GM10248 (cell line): ENCODE measurements around the gene AKAP13.

Experiments used
- CTCF ChIA-PET: fragments of 300-600 bp; sonication (Branson Sonifier 250); formaldehyde crosslinking; extraction: SDS; loops from one replicate; lab custom pipeline; 2021; ENCODE audit warnings: antibody characterized with exemption; lab: Yijun Ruan, JAX
- POLR2A ChIA-PET: fragments of 350-650 bp; sonication (Branson Sonifier 250); formaldehyde crosslinking; extraction: SDS; loops from one replicate; lab custom pipeline; 2020; ENCODE audit warnings: antibody characterized with exemption; lab: Yijun Ruan, JAX
- DNase-seq: peaks from one replicate; pipeline ENCODE4 v3.0.0; 2012; ENCODE audit errors: extremely low spot score
- CTCF ChIP-seq: IDR thresholded peaks from 2 replicates; pipeline ENCODE4 v1.5.1; 2012; ENCODE audit warnings: mild to moderate bottlenecking, low read depth; ENCODE audit errors: extremely low read depth, missing control alignments, control extremely low read depth

The AKAP13 gene

GRCh38 chr15:85762039-85762755 lies 381.8 kb downstream of the AKAP13 start:
- ChIA-PET CTCF (interaction anchor here (1.6 to 2.3 kb wide), 2 partner anchors 17 to 38 kb away, joined by 3 to 7 read pairs; no protein-coding TSS in a partner anchor), POLR2A (interaction anchor here (0.6 kb wide), 1 partner anchor 23 kb away, joined by 3 read pairs; no protein-coding TSS in a partner anchor)
- TF ChIP-seq CTCF = no peak
- DNase-seq = no peak

GRCh38 chr15:85762756-85763127 lies 382.3 kb downstream of the AKAP13 start:
- DNase-seq = no peak
- POLR2A ChIA-PET = interaction anchor here (0.6 kb wide), 1 partner anchor 23 kb away, joined by 3 read pairs; no protein-coding TSS in a partner anchor
- CTCF ChIA-PET = interaction anchor here (0.9 kb wide), 1 partner anchor 26 kb away, joined by 4 read pairs; no protein-coding TSS in a partner anchor
- no peak for TF ChIP-seq CTCF

GRCh38 chr15:85763157-85763556 lies 382.8 kb downstream of the AKAP13 start:
- POLR2A ChIA-PET = no interaction called here
- CTCF ChIA-PET = interaction anchor here (0.9 to 1.7 kb wide), 4 partner anchors 8 to 26 kb away, joined by 3 to 7 read pairs (median 4); no protein-coding TSS in a partner anchor
- DNase-seq = no peak
- TF ChIP-seq CTCF = no peak

- no peak for DNase-seq
- ChIA-PET POLR2A (no interaction called here), CTCF (interaction anchor here (0.8 to 1.7 kb wide), 7 partner anchors 9 to 78 kb away, joined by 3 to 7 read pairs (median 3); no protein-coding TSS in a partner anchor)
- TF ChIP-seq CTCF = no peak
Observed at GRCh38 chr15:85763673-85764633, 383.6 kb downstream of the AKAP13 start.

- DNase-seq = no peak
- no peak for TF ChIP-seq CTCF
- CTCF ChIA-PET = interaction anchor here (0.8 to 1.7 kb wide), 5 partner anchors 10 to 77 kb away, joined by 3 to 7 read pairs (median 3); no protein-coding TSS in a partner anchor
- POLR2A ChIA-PET = no interaction called here
Observed at GRCh38 chr15:85764649-85765277, 384.4 kb downstream of the AKAP13 start.
